Stomach (tissue), 19 donors: Measurements from ENCODE around the gene PLEKHJ1. TPM values are rescaled to one million over a fixed set of nuclear protein-coding genes. Genes with fewer than 3 reads are reported as not detected.

Experiments used
- DNase-seq, 2 donors: peaks; one replicate each; pipeline versions ENCODE4 v3.0.0 to v3.0.0-alpha.2; 2013 to 2019
- H3K27ac ChIP-seq, 5 donors: fragments of 200-600 bp in 4 of 5; sonication (generic) in 4 of 5; one replicate each; pipeline ENCODE4 v1.5.1; 2013 to 2019; ENCODE audit warnings: mild to moderate bottlenecking in 1 of 5, moderate library complexity in 1 of 5
- H3K27me3 ChIP-seq, 3 donors: fragments of 200-600 bp; sonication (generic); one replicate each; pipeline ENCODE4 v1.5.1; 2017 to 2019; ENCODE audit warnings: mixed run types in 1 of 3
- H3K36me3 ChIP-seq, 4 donors: fragments of 200-600 bp; sonication (generic); 1 replicate in 3 of 4; 2 replicates in 1 of 4; pipeline ENCODE4 v1.5.1; 2016 to 2019
- H3K4me1 ChIP-seq, 4 donors: fragments of 200-600 bp; sonication (generic); one replicate each; pipeline ENCODE4 v1.5.1; 2016 to 2019
- H3K4me3 ChIP-seq, 4 donors: fragments of 200-600 bp; sonication (generic) in 3 of 4; one replicate each; pipeline ENCODE4 v1.5.1; 2016 to 2019; ENCODE audit warnings: mild to moderate bottlenecking in 1 of 4
- H3K9me3 ChIP-seq, 4 donors: fragments of 200-600 bp; sonication (generic); one replicate each; pipeline ENCODE4 v1.5.1; 2016 to 2019
- CTCF ChIP-seq, 7 experiments: fragments of 450-650 bp in 4 of 7; fragments of 200-600 bp in 3 of 7; sonication (generic) in 3 of 7; IDR thresholded peaks; one replicate each; pipeline ENCODE4 v1.5.1; 2016 to 2019; ENCODE audit warnings: antibody characterized with exemption in 7 of 7, control low read depth in 2 of 7, mild to moderate bottlenecking in 1 of 7
- EP300 ChIP-seq: sonication (generic); formaldehyde crosslinking; IDR thresholded peaks from one replicate; pipeline ENCODE4 v1.6.1; 2017; ENCODE audit warnings: antibody characterized with exemption
- POLR2A ChIP-seq, 4 donors: fragments of 450-650 bp; IDR thresholded peaks; one replicate each; pipeline ENCODE4 v1.6.1; 2016; ENCODE audit warnings: antibody characterized with exemption in 4 of 4, control low read depth in 2 of 4, mild to moderate bottlenecking in 1 of 4, moderate library complexity in 1 of 4
- POLR2AphosphoS5 ChIP-seq, 3 donors: sonication (generic); formaldehyde crosslinking; IDR thresholded peaks; one replicate each; pipeline ENCODE4 v1.6.1; 2016; ENCODE audit warnings: antibody characterized with exemption in 3 of 3
- WGBS, 5 donors: extraction: QIAGEN DNeasy Blood & Tissue Kit in 3 of 5; methylation state at CpG; one replicate each; pipeline versions ENCODE4 v1.1.5 to v1.1.7; 2013 to 2018; 5-methylcytosine and 5-hydroxymethylcytosine counted together
- intact Hi-C: fragments of 100-400 bp; cut with DNase I; formaldehyde crosslinking; loops from one replicate; pipeline ENCODE4 v1.15.1; 2023; ENCODE audit warnings: low total_unique reads
- long read RNA-seq, 10 donors: transcript quantifications; one replicate each; lab custom pipeline, GENCODE V29; 2026
- polyA plus RNA-seq, 3 donors: library from polyadenylated mRNA; stranded (reverse); fragments of 200-250 nt; gene quantifications; one replicate each; pipeline ENCODE4 v1.2.3, GENCODE V29; 2013
- total RNA-seq, 5 donors: library from RNA; depleted of rRNA; stranded (reverse); fragments of >200 nt; gene quantifications; one replicate each; pipeline versions ENCODE4 v1.1.0 to v1.2.3, GENCODE V29; 2014 to 2016
- donor health status: healthy with polysubstance abuse.
- donor health status: Bipolar disorder and iron deficiency.
- donor health status: healthy.

Gene PLEKHJ1
- total RNA-seq (100 to 1,000 TPM in 2 of 5 donors, 10 to 100 TPM in 3; 22.2 to 459 (median 96.9) TPM), polyA plus RNA-seq (100 to 1,000 TPM; 113 to 173 (median 132) TPM)
- long read RNA-seq, donor 1, transcript PLEKHJ1-201 (6 exons, 1,206 nt), result major isoform, 21 of 24 reads
- long read RNA-seq, donor 1, partial matches to known transcripts, result 0 of 24 reads
- long read RNA-seq, donor 1, other reads (novel, unspliced or antisense), result 0 of 24 reads
- long read RNA-seq, donor 2, transcript PLEKHJ1-201 (6 exons, 1,206 nt), result major isoform, 31 of 34 reads
- long read RNA-seq, donor 2, partial matches to known transcripts, result 0 of 34 reads
- long read RNA-seq, donor 2, other reads (novel, unspliced or antisense), result 0 of 34 reads
- long read RNA-seq, donor 3, transcript PLEKHJ1-201 (6 exons, 1,206 nt), result major isoform, 16 of 32 reads
- long read RNA-seq, donor 3, partial matches to known transcripts, result 0 of 32 reads
- long read RNA-seq, donor 3, other reads (novel, unspliced or antisense), result 6 of 32 reads
- long read RNA-seq, donor 4, partial matches to known transcripts, result 0 of 2 reads
- long read RNA-seq, donor 4, other reads (novel, unspliced or antisense), result 0 of 2 reads
- long read RNA-seq, donor 5, transcript PLEKHJ1-201 (6 exons, 1,206 nt), result major isoform, 38 of 47 reads
- long read RNA-seq, donor 5, transcript PLEKHJ1-206 (5 exons, 1,311 nt), result minor isoform, 7 of 47 reads
- long read RNA-seq, donor 5, partial matches to known transcripts, result 0 of 47 reads
- long read RNA-seq, donor 5, other reads (novel, unspliced or antisense), result 0 of 47 reads
- long read RNA-seq, donor 6, transcript PLEKHJ1-201 (6 exons, 1,206 nt), result major isoform, 97 of 410 reads
- long read RNA-seq, donor 6, transcript PLEKHJ1-206 (5 exons, 1,311 nt), result minor isoform, 8 of 410 reads
- long read RNA-seq, donor 6, partial matches to known transcripts, result 223 of 410 reads
- long read RNA-seq, donor 6, other reads (novel, unspliced or antisense), result 80 of 410 reads
- long read RNA-seq, donor 7, transcript PLEKHJ1-201 (6 exons, 1,206 nt), result major isoform, 36 of 42 reads
- long read RNA-seq, donor 7, transcript PLEKHJ1-206 (5 exons, 1,311 nt), result minor isoform, 5 of 42 reads
- long read RNA-seq, donor 7, partial matches to known transcripts, result 0 of 42 reads
- long read RNA-seq, donor 7, other reads (novel, unspliced or antisense), result 0 of 42 reads
- long read RNA-seq, donor 8, transcript PLEKHJ1-201 (6 exons, 1,206 nt), result major isoform, 33 of 41 reads
- long read RNA-seq, donor 8, partial matches to known transcripts, result 0 of 41 reads
- long read RNA-seq, donor 8, other reads (novel, unspliced or antisense), result 6 of 41 reads
- long read RNA-seq, donor 9, transcript PLEKHJ1-201 (6 exons, 1,206 nt), result major isoform, 25 of 29 reads
- long read RNA-seq, donor 9, partial matches to known transcripts, result 0 of 29 reads
- long read RNA-seq, donor 9, other reads (novel, unspliced or antisense), result 0 of 29 reads
- long read RNA-seq, donor 10, transcript PLEKHJ1-201 (6 exons, 1,206 nt), result major isoform, 12 of 16 reads
- long read RNA-seq, donor 10, partial matches to known transcripts, result 0 of 16 reads
- long read RNA-seq, donor 10, other reads (novel, unspliced or antisense), result 0 of 16 reads

GRCh38 chr19:2236314-2237050 lies at the start of gene PLEKHJ1, which contains the start of gene SF3A2:
PLEKHJ1 (minus strand) TSS chr19:2236329; CDS start chr19:2236248, 81 bp downstream.
SF3A2 (plus strand) TSS chr19:2236824; CDS start chr19:2243419, 6,595 bp downstream.
- peak within 1 kb of the TSS; percentile 92 to 99 (median 99) for H3K27ac ChIP-seq
- peak within 1 kb of the TSS; percentile 74 to 99 (median 91) for H3K4me3 ChIP-seq
- intact Hi-C loops, result loop anchor here (10.0 kb wide), 1 partner anchor 88 kb away; the partner anchor contains the start of genes LSM7 and SPPL2B
- peaks cover 60 to 86% (median 82%) of the 10 kb centered on the region in 4 donors for H3K4me1 ChIP-seq
- H3K9me3 ChIP-seq, result no peaks in the 10 kb centered on the region
- peak; percentile 97 to 99 for DNase-seq
- WGBS, 5 donors, result 0% methylated on average over 23 to 78 of the region's 80 CpGs
- TF ChIP-seq POLR2AphosphoS5 (IDR thresholded peaks at IDR 0.05) (peak; percentile 91 to 96 (median 93)), EP300 (no peak), CTCF (IDR thresholded peaks at IDR 0.05) (peak in 6 of 7 experiments; percentile 3 to 99 (median 98)), POLR2A (IDR thresholded peaks at IDR 0.05) (peak in 2 of 4 donors; percentile 37 to 48)
- H3K36me3 ChIP-seq, result peaks cover 11 to 30% (median 29%) of the 10 kb centered on the region in 4 donors
- H3K27me3 ChIP-seq, result no peaks in the 10 kb centered on the region

- Histone ChIP-seq H3K4me1 (peaks cover 11 to 37% (median 18%) of the 10 kb centered on the region in 4 donors), H3K27me3 (peaks cover 0 to 47% (median 21%) of the 10 kb centered on the region in 3 donors), H3K4me3 (no peak overlapping the region), H3K9me3 (no peaks in the 10 kb centered on the region), H3K36me3 (no peaks in the 10 kb centered on the region), H3K27ac (no peak overlapping the region)
- DNase-seq, result no peak
- intact Hi-C loops, result loop anchor here (10.0 kb wide), 1 partner anchor 161 kb away; no protein-coding TSS in a partner anchor
- 88 to 97% (median 92%) methylated on average over 8 of the region's 8 CpGs for WGBS, 5 donors
- TF ChIP-seq POLR2A (IDR thresholded peaks at IDR 0.05) (no peak), CTCF (IDR thresholded peaks at IDR 0.05) (no peak), POLR2AphosphoS5 (IDR thresholded peaks at IDR 0.05) (no peak)
These were observed 47.8 kb upstream of the PLEKHJ1 start for GRCh38 chr19:2283835-2284507.

- WGBS, 5 donors, result 61 to 75% (median 67%) methylated on average over 11 of the region's 11 CpGs
- H3K27me3 ChIP-seq, result peaks cover 0 to 37% (median 12%) of the 10 kb centered on the region in 3 donors
- TF ChIP-seq EP300, result no peak
- no peak for TF ChIP-seq POLR2A (IDR thresholded peaks at IDR 0.05)
- no peak for TF ChIP-seq POLR2AphosphoS5 (IDR thresholded peaks at IDR 0.05)
- no peak for TF ChIP-seq CTCF (IDR thresholded peaks at IDR 0.05)
- H3K9me3 ChIP-seq, result no peaks in the 10 kb centered on the region
- H3K27ac ChIP-seq, result peak overlapping the region in 4 of 5 donors; percentile 60 to 79 (median 70)
- peaks cover 11 to 41% (median 17%) of the 10 kb centered on the region in 4 donors for H3K4me1 ChIP-seq
- intact Hi-C loops, result loop anchor here (10.0 kb wide), 1 partner anchor 162 kb away; no protein-coding TSS in a partner anchor
- H3K4me3 ChIP-seq, result peak overlapping the region in 2 of 4 donors; percentile 40 to 45
- no peaks in the 10 kb centered on the region for H3K36me3 ChIP-seq
- no peak for DNase-seq
These were observed 46.7 kb upstream of the PLEKHJ1 start for GRCh38 chr19:2282862-2283237.
